ENCODE data around the gene NOLC1. TPM values are rescaled to one million over a fixed set of nuclear protein-coding genes. Genes with fewer than 3 reads are reported as not detected.
A peak's percentile ranks its signal among the peaks of the same experiment; 100 is the strongest.

NOLC1 gene
- total and polyA plus RNA-seq, 10 of the 15 experiments (the other 5 are each of a cell fraction or from before 2014, with no cell fraction given) = 91.7 to 244 (median 128) TPM

DNA sequence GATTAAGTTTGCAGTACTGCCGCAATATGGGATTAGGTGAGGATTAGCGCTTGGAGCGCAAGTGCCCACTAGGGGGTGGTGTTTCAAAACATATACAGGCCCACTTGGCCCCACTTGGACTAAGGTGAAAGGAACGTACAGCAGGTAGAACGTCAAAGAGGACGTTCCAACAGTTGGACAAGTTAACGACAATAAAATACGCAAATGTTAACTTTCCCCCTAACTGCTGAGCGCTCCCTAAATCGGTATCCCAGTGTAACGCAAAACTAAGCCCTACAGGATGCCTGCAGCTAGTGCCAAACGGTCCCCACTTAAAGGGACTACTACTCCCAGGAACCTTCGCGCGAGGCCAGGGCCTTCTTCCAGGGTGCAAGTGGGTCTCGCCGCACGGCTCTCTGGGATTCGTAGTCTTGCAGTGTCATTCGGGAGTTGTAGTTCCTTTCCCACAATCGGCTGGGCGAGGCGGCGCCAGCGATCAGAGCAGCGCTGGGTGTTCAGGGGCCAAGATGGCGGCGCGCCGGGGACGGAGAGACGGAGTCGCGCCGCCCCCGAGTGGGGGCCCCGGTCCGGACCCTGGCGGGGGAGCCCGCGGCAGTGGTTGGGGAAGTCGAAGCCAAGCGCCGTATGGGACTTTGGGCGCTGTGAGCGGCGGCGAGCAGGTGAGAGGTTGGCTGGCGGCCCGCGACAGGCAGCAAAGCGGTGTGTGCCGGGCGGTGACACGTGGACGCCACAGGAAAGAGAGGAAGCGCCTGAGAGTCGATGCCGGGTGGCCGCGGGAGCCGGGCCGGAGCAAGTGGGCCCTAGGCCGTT lies 19.4 kb upstream of the NOLC1 start, which contains the start of gene PPRC1:
PPRC1 (plus strand) TSS at position 478 of the 810 bp plus-strand sequence; CDS start at position 507, 29 bp downstream.
- WGBS (ENCODE audit: insufficient coverage, insufficient replicate concordance, low lambda C conversion rate, missing lambda C conversion rate) = 1% methylated on average over 58 of the region's 64 CpGs
- CTCF ChIA-PET = interaction anchor here (0.5 to 3.2 kb wide), 13 partner anchors 10 to 319 kb away, joined by 3 to 24 read pairs (median 3); partner anchors contain the start of genes CUEDC2 and NOLC1
- TF ChIP-seq, protein P1, sequence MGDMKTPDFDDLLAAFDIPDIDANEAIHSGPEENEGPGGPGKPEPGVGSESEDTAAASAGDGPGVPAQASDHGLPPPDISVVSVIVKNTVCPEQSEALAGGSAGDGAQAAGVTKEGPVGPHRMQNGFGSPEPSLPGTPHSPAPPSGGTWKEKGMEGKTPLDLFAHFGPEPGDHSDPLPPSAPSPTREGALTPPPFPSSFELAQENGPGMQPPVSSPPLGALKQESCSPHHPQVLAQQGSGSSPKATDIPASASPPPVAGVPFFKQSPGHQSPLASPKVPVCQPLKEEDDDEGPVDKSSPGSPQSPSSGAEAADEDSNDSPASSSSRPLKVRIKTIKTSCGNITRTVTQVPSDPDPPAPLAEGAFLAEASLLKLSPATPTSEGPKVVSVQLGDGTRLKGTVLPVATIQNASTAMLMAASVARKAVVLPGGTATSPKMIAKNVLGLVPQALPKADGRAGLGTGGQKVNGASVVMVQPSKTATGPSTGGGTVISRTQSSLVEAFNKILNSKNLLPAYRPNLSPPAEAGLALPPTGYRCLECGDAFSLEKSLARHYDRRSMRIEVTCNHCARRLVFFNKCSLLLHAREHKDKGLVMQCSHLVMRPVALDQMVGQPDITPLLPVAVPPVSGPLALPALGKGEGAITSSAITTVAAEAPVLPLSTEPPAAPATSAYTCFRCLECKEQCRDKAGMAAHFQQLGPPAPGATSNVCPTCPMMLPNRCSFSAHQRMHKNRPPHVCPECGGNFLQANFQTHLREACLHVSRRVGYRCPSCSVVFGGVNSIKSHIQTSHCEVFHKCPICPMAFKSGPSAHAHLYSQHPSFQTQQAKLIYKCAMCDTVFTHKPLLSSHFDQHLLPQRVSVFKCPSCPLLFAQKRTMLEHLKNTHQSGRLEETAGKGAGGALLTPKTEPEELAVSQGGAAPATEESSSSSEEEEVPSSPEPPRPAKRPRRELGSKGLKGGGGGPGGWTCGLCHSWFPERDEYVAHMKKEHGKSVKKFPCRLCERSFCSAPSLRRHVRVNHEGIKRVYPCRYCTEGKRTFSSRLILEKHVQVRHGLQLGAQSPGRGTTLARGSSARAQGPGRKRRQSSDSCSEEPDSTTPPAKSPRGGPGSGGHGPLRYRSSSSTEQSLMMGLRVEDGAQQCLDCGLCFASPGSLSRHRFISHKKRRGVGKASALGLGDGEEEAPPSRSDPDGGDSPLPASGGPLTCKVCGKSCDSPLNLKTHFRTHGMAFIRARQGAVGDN (IDR thresholded peaks at IDR 0.05) = no peak
- 0 out of 2 replicates have a peak, but pooled peaks have one; percentile 54 for TF ChIP-seq HDGF (IDR thresholded peaks at IDR 0.05)
- no peak for TF ChIP-seq CBX3 (IDR thresholded peaks at IDR 0.05; ENCODE audit: borderline replicate concordance, low read depth)
- no peak for TF ChIP-seq NFIC (IDR thresholded peaks at IDR 0.05; ENCODE audit: low read depth, low read length)
- TF ChIP-seq, protein P2, sequence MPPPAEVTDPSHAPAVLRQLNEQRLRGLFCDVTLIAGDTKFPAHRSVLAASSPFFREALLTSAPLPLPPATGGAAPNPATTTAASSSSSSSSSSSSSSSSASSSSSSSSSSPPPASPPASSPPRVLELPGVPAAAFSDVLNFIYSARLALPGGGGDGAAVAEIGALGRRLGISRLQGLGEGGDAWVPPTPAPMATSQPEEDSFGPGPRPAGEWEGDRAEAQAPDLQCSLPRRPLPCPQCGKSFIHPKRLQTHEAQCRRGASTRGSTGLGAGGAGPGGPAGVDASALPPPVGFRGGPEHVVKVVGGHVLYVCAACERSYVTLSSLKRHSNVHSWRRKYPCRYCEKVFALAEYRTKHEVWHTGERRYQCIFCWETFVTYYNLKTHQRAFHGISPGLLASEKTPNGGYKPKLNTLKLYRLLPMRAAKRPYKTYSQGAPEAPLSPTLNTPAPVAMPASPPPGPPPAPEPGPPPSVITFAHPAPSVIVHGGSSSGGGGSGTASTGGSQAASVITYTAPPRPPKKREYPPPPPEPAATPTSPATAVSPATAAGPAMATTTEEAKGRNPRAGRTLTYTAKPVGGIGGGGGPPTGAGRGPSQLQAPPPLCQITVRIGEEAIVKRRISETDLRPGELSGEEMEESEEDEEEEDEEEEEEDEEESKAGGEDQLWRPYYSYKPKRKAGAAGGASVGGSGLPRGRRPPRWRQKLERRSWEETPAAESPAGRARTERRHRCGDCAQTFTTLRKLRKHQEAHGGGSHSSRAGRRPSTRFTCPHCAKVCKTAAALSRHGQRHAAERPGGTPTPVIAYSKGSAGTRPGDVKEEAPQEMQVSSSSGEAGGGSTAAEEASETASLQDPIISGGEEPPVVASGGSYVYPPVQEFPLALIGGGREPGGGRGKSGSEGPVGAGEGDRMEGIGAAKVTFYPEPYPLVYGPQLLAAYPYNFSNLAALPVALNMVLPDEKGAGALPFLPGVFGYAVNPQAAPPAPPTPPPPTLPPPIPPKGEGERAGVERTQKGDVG (CRISPR knock-in tag; IDR thresholded peaks at IDR 0.05) = no peak
- no peak for TF ChIP-seq BRCA1 (IDR thresholded peaks at IDR 0.05; ENCODE audit: low read depth, low read length)
- TF ChIP-seq RUNX3 (IDR thresholded peaks at IDR 0.05; ENCODE audit: low read length) = peak; percentile 69
- TF ChIP-seq ZNF384 (IDR thresholded peaks at IDR 0.05; ENCODE audit: borderline replicate concordance, low read depth, low read length) = no peak
- TF ChIP-seq, protein P3, sequence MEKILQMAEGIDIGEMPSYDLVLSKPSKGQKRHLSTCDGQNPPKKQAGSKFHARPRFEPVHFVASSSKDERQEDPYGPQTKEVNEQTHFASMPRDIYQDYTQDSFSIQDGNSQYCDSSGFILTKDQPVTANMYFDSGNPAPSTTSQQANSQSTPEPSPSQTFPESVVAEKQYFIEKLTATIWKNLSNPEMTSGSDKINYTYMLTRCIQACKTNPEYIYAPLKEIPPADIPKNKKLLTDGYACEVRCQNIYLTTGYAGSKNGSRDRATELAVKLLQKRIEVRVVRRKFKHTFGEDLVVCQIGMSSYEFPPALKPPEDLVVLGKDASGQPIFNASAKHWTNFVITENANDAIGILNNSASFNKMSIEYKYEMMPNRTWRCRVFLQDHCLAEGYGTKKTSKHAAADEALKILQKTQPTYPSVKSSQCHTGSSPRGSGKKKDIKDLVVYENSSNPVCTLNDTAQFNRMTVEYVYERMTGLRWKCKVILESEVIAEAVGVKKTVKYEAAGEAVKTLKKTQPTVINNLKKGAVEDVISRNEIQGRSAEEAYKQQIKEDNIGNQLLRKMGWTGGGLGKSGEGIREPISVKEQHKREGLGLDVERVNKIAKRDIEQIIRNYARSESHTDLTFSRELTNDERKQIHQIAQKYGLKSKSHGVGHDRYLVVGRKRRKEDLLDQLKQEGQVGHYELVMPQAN (conservative IDR thresholded peaks at IDR 0.05) = peak; percentile 97
- TF ChIP-seq NFXL1 (IDR thresholded peaks at IDR 0.05; ENCODE audit: borderline replicate concordance) = no peak
- TF ChIP-seq ZSCAN29 (IDR thresholded peaks at IDR 0.05) = no peak

More for the DNA sequence above, 19.4 kb upstream of the NOLC1 start, which contains the start of gene PPRC1:
- in situ Hi-C loops (cut with MboI) = no loop called here
- no TSS peak for BruUV-seq (replicated peaks)
- H2AFZ ChIP-seq (ENCODE audit: control insufficient read depth, low read depth, low read length) = peak within 1 kb of the TSS; percentile 100
- FAIRE-seq = peak; percentile 98
- peak within 1 kb of the TSS; percentile 93 for H3K4me3 ChIP-seq
- H3K9me3 ChIP-seq (replicated peaks; ENCODE audit: control insufficient read depth, insufficient read depth, low read length) = no peaks in the 10 kb centered on the region
- H3K4me2 ChIP-seq (ENCODE audit: control insufficient read depth, insufficient read depth) = peak within 1 kb of the TSS; percentile 89
- H4K20me1 ChIP-seq (ENCODE audit: control insufficient read depth, insufficient read depth) = no peaks in the 10 kb centered on the region
- H3K9ac ChIP-seq (ENCODE audit: control insufficient read depth, insufficient read depth, low read length) = peak within 1 kb of the TSS; percentile 82
- H3K79me2 ChIP-seq (ENCODE audit: control insufficient read depth, insufficient read depth, low read length) = peaks cover 52% of the 10 kb centered on the region
- peak within 1 kb of the TSS; percentile 75 for H3K27ac ChIP-seq (ENCODE audit: control insufficient read depth, insufficient read depth)
- intact Hi-C loops (cut with micrococcal nuclease; ENCODE audit: unreplicated experiment) = loop anchor here (1.0 kb wide), 2 partner anchors 12 to 20 kb away; partner anchors contain the start of genes LDB1 and NOLC1
- no peaks in the 10 kb centered on the region for H3K27me3 ChIP-seq (replicated peaks in 1 of 2; ENCODE audit: control insufficient read depth in 2 of 2, insufficient read depth in 2 of 2, low read length in 1 of 2)
- ChIA-PET RAD21 (ENCODE audit: unreplicated experiment) (interaction anchor here (0.6 to 1.6 kb wide), 3 partner anchors 18 to 21 kb away, joined by 3 to 6 read pairs (median 3); partner anchors contain the start of gene NOLC1), SMC1A (ENCODE audit: uncharacterized antibody, unreplicated experiment) (interaction anchor here (0.6 to 3.0 kb wide), 6 partner anchors 11 to 118 kb away, joined by 3 to 16 read pairs (median 6); partner anchors contain the start of gene NOLC1), POLR2A (interaction anchor here (0.6 to 2.9 kb wide), 4 partner anchors 14 to 317 kb away, joined by 4 to 19 read pairs (median 8); partner anchors contain the start of genes GBF1 and NOLC1)
- peak; percentile 97 for DNase-seq (ENCODE audit: low read depth, low spot score)
- H3K36me3 ChIP-seq (ENCODE audit: control insufficient read depth in 2 of 2, insufficient read depth in 2 of 2, low read length in 1 of 2) = peaks cover 1 to 3% of the 10 kb centered on the region in 2 experiments; a peak in 3 of 4 replicates
- ATAC-seq = peak; percentile 95
- H3K4me1 ChIP-seq (ENCODE audit: control insufficient read depth, insufficient read depth, low read length) = peaks cover 10% of the 10 kb centered on the region
